Calu3 (cell line): ENCODE data around the gene KRTDAP. TPM values are rescaled to one million over a fixed set of nuclear protein-coding genes. Genes with fewer than 3 reads are reported as not detected.

ENCODE experiments used
- BruUV-seq: library from RNA; stranded (reverse); fragments of 400-500 nt; replicated peaks from 2 replicates; lab custom pipeline; 2021; lab: Mats Ljungman, UMichigan
- CTCF ChIA-PET: fragments of 300-600 bp; sonication (Branson Sonifier 250); formaldehyde crosslinking; loops from one replicate; lab custom pipeline; 2022; ENCODE audit warnings: antibody characterized with exemption; lab: Charles Lee
- DNase-seq: peaks from one replicate; pipeline ENCODE4 v3.0.0; 2022
- H3K27ac Mint-ChIP-seq: one replicate; pipeline ENCODE4 v1.8.0; 2022; ENCODE audit warnings: mixed read lengths; ENCODE audit not compliant: unreplicated experiment
- H3K27me3 Mint-ChIP-seq: one replicate; pipeline ENCODE4 v1.8.0; 2022; ENCODE audit warnings: mixed read lengths; ENCODE audit not compliant: unreplicated experiment
- H3K36me3 Mint-ChIP-seq: one replicate; pipeline ENCODE4 v1.8.0; 2022; ENCODE audit warnings: mild to moderate bottlenecking, moderate library complexity, mixed read lengths; ENCODE audit not compliant: insufficient read depth, unreplicated experiment
- H3K4me1 Mint-ChIP-seq: one replicate; pipeline ENCODE4 v1.8.0; 2022; ENCODE audit warnings: mild to moderate bottlenecking, low read depth, mixed read lengths; ENCODE audit not compliant: unreplicated experiment
- H3K4me3 Mint-ChIP-seq: one replicate; pipeline ENCODE4 v1.8.0; 2022; ENCODE audit warnings: mild to moderate bottlenecking, low read depth, moderate library complexity, mixed read lengths; ENCODE audit not compliant: unreplicated experiment
- H3K9me3 Mint-ChIP-seq: one replicate; pipeline ENCODE4 v1.8.0; 2022; ENCODE audit warnings: low read depth, mixed read lengths; ENCODE audit not compliant: unreplicated experiment
- CTCF ChIP-seq: fragments of 200-600 bp; IDR thresholded peaks from one replicate; pipeline ENCODE4 v1.8.0; 2022; ENCODE audit warnings: antibody characterized with exemption; ENCODE audit not compliant: unreplicated experiment
- intact Hi-C: fragments of 100-400 bp; cut with micrococcal nuclease; formaldehyde crosslinking; loops from one replicate; pipeline ENCODE4 v1.10.0; 2022; ENCODE audit not compliant: unreplicated experiment
- total RNA-seq: library from RNA; stranded (reverse); gene quantifications from 2 replicates; pipeline ENCODE4 v1.2.3, GENCODE V29; 2022

Gene KRTDAP
- total RNA-seq, 1 experiment from 2014 or later: not detected

- DNase-seq: no peak
- H3K27ac Mint-ChIP-seq: no peak within 1 kb of the TSS
- BruUV-seq: no TSS peak
- TF ChIP-seq CTCF: no peak
- H3K4me1 Mint-ChIP-seq: no peaks in the 10 kb centered on the region
- CTCF ChIA-PET: interaction anchor here (3.3 kb wide), 1 partner anchor 18 kb away, joined by 14 read pairs; no protein-coding TSS in a partner anchor
- intact Hi-C loops: no loop called here
- no peaks in the 10 kb centered on the region for H3K9me3 Mint-ChIP-seq
- H3K4me3 Mint-ChIP-seq: no peak within 1 kb of the TSS
- H3K36me3 Mint-ChIP-seq: peaks cover 6% of the 10 kb centered on the region
- peaks cover 92% of the 10 kb centered on the region for H3K27me3 Mint-ChIP-seq
Observed at GRCh38 chr19:35528218-35529038, 38.2 kb upstream of the KRTDAP start, which contains the start of gene SBSN. Gene SBSN (minus strand): TSS chr19:35528311. CDS start chr19:35528281, 30 bp downstream.

- BruUV-seq: no TSS peak
- Mint-ChIP-seq H3K4me3 (no peak overlapping the region), H3K27ac (no peak overlapping the region), H3K27me3 (peaks cover 82% of the 10 kb centered on the region), H3K36me3 (no peaks in the 10 kb centered on the region), H3K4me1 (no peaks in the 10 kb centered on the region), H3K9me3 (no peaks in the 10 kb centered on the region)
- CTCF ChIA-PET: interaction anchor here (0.7 kb wide), 1 partner anchor 9 kb away, joined by 3 read pairs; no protein-coding TSS in a partner anchor
- intact Hi-C loops: no loop called here
- DNase-seq: no peak
- no peak for TF ChIP-seq CTCF
Observed at GRCh38 chr19:35525873-35526272, 35.6 kb upstream of the KRTDAP start.

- Mint-ChIP-seq H3K4me3 (no peak overlapping the region), H3K36me3 (peaks cover 3% of the 10 kb centered on the region), H3K27ac (no peak overlapping the region), H3K4me1 (peaks cover 6% of the 10 kb centered on the region), H3K9me3 (no peaks in the 10 kb centered on the region), H3K27me3 (peaks cover 76% of the 10 kb centered on the region)
- BruUV-seq: no TSS peak
- TF ChIP-seq CTCF: no peak
- DNase-seq: no peak
- CTCF ChIA-PET: no interaction called here
- intact Hi-C loops: no loop called here
Observed at GRCh38 chr19:35524181-35524837, 34.0 kb upstream of the KRTDAP start.

GRCh38 chr19:35522745-35523327, 32.6 kb upstream of the KRTDAP start:
- Mint-ChIP-seq H3K9me3 (no peaks in the 10 kb centered on the region), H3K4me1 (peaks cover 9% of the 10 kb centered on the region), H3K27ac (no peak overlapping the region), H3K4me3 (no peak overlapping the region), H3K27me3 (peaks cover 67% of the 10 kb centered on the region), H3K36me3 (peaks cover 4% of the 10 kb centered on the region)
- DNase-seq: no peak
- intact Hi-C loops: no loop called here
- BruUV-seq: no TSS peak
- TF ChIP-seq CTCF: no peak
- CTCF ChIA-PET: interaction anchor here (0.6 to 1.2 kb wide), 2 partner anchors 12 to 19 kb away, joined by 4 to 5 read pairs; no protein-coding TSS in a partner anchor
